HepG2 (cell line): Measurements from ENCODE around the gene CXorf65. TPM values are rescaled to one million over a fixed set of nuclear protein-coding genes. Genes with fewer than 3 reads are reported as not detected.

Experiments
- ATAC-seq: fragments of 200-7000 bp; cut with Tn5 transposase; 3 replicates; pipeline ENCODE4 v1.9.1; 2020; ENCODE audit warnings: mild to moderate bottlenecking, moderate library complexity
- Bru-seq: library from RNA; stranded (reverse); fragments of 400-500 nt; gene quantifications from one replicate; lab custom pipeline; 2021; lab: Mats Ljungman, UMichigan
- BruChase-seq, 2 experiments: library from RNA; stranded (reverse); fragments of 400-500 nt; gene quantifications; one replicate each; lab custom pipeline; 2021; lab: Mats Ljungman, UMichigan
- BruUV-seq: library from RNA; stranded (reverse); fragments of 400-500 nt; replicated peaks from 2 replicates; lab custom pipeline; 2021; lab: Mats Ljungman, UMichigan
- CTCF ChIA-PET: fragments of 300-600 bp; formaldehyde crosslinking; extraction: SDS; loops from one replicate; lab custom pipeline; 2021; ENCODE audit warnings: low total read pairs, inconsistent platforms, low intra/inter-chr PET ratio; lab: Yijun Ruan, JAX
- POLR2A ChIA-PET: fragments of 350-600 bp; sonication (Branson Sonifier 250); formaldehyde crosslinking; loops from one replicate; lab custom pipeline; 2020; ENCODE audit warnings: antibody characterized with exemption, inconsistent platforms; lab: Yijun Ruan, JAX
- DNase-seq: peaks from one replicate; pipeline ENCODE4 v3.0.0-alpha.2; 2015; ENCODE audit warnings: low spot score
- FAIRE-seq: peaks from 3 replicates; lab custom pipeline; 2011; peaks lifted over from hg19 to GRCh38; lab: Jason Lieb, UNC
- H2AFZ ChIP-seq: one replicate; pipeline ENCODE4 v1.6.1; 2011; ENCODE audit warnings: low read length, inconsistent platforms
- H3K27ac ChIP-seq: fragments of 300-600 bp; 3 replicates; pipeline ENCODE4 v1.8.0; 2011; ENCODE audit warnings: mixed run types, mild to moderate bottlenecking, mixed read lengths, low read length, inconsistent platforms; ENCODE audit not compliant: insufficient read depth; ENCODE audit errors: extremely low read length
- H3K27me3 ChIP-seq, 2 experiments: fragments of 200-600 bp in 1 of 2; 2 replicates in 1 of 2; 3 replicates in 1 of 2; pipeline versions ENCODE4 v1.6.0 to v1.8.0; 2011; ENCODE audit warnings: low read length in 2 of 2, mild to moderate bottlenecking in 2 of 2, moderate library complexity in 2 of 2, inconsistent platforms in 1 of 2; ENCODE audit not compliant: insufficient read depth in 2 of 2, control insufficient read depth in 1 of 2
- H3K36me3 ChIP-seq, 2 experiments: fragments of 200-600 bp in 1 of 2; replicated peaks in 1 of 2; 2 replicates in 1 of 2; 3 replicates in 1 of 2; pipeline versions ENCODE4 v1.5.1 to v1.8.0; 2011; ENCODE audit warnings: low read length in 2 of 2, inconsistent platforms in 1 of 2; ENCODE audit not compliant: insufficient read depth in 2 of 2, control insufficient read depth in 1 of 2
- H3K4me1 ChIP-seq: 2 replicates; pipeline ENCODE4 v1.5.1; 2012; ENCODE audit warnings: low read length, inconsistent platforms; ENCODE audit not compliant: insufficient read depth
- H3K4me2 ChIP-seq: 2 replicates; pipeline ENCODE4 v1.6.0; 2011; ENCODE audit warnings: low read depth, low read length, inconsistent platforms
- H3K4me3 ChIP-seq, 3 experiments: fragments of 200-600 bp in 1 of 3; sonication (generic), shearing (Covaris generic) in 1 of 3; replicated peaks in 1 of 3; 2 replicates each; pipeline ENCODE4 v1.5.1; 2011 to 2016; ENCODE audit warnings: low read length in 3 of 3, inconsistent platforms in 2 of 3, low read depth in 2 of 3, mild to moderate bottlenecking in 2 of 3, control low read depth in 1 of 3, mixed read lengths in 1 of 3; ENCODE audit not compliant: insufficient read depth in 1 of 3
- H3K79me2 ChIP-seq: one replicate; pipeline ENCODE4 v1.6.1; 2011; ENCODE audit warnings: low read length, inconsistent platforms; ENCODE audit not compliant: insufficient read depth
- H3K9ac ChIP-seq: 2 replicates; pipeline ENCODE4 v1.6.0; 2011; ENCODE audit warnings: mild to moderate bottlenecking, low read depth, low read length, inconsistent platforms; ENCODE audit not compliant: insufficient read depth
- H3K9me3 ChIP-seq: 2 replicates; pipeline ENCODE4 v1.5.1; 2012; ENCODE audit warnings: mild to moderate bottlenecking, low read length
- H4K20me1 ChIP-seq: 2 replicates; pipeline ENCODE4 v1.6.0; 2011; ENCODE audit warnings: inconsistent platforms, mild to moderate bottlenecking, low read length, moderate library complexity; ENCODE audit not compliant: insufficient read depth
- GRHL1 ChIP-seq: sonication (generic); formaldehyde crosslinking; conservative IDR thresholded peaks from 2 replicates; pipeline ENCODE4 v1.8.0; 2022; ENCODE audit warnings: missing genetic modification reagents
- KDM5A ChIP-seq: fragments of 200-600 bp; sonication (generic); IDR thresholded peaks from 2 replicates; pipeline ENCODE4 v1.7.0; 2018; ENCODE audit warnings: antibody characterized with exemption, mild to moderate bottlenecking, low read length, borderline replicate concordance
- NCOA5 ChIP-seq: sonication (generic); formaldehyde crosslinking; IDR thresholded peaks from 2 replicates; pipeline ENCODE4 v1.4.0; 2020; ENCODE audit warnings: missing genetic modification reagents
- PRDM10 ChIP-seq: sonication (generic); formaldehyde crosslinking; IDR thresholded peaks from 2 replicates; pipeline ENCODE4 v1.4.0; 2020; ENCODE audit warnings: low read depth, missing genetic modification reagents
- RERE ChIP-seq: IDR thresholded peaks from 2 replicates; pipeline ENCODE4 v1.6.1; 2016; ENCODE audit warnings: low read depth, missing genetic modification reagents, missing compliant biosample characterization
- TGIF2 ChIP-seq: IDR thresholded peaks from 2 replicates; pipeline ENCODE4 v1.6.1; 2016; ENCODE audit warnings: control low read depth, missing compliant biosample characterization
- ZBTB1 ChIP-seq: sonication (generic); formaldehyde crosslinking; IDR thresholded peaks from 2 replicates; pipeline ENCODE4 v1.4.0; 2020; ENCODE audit warnings: missing genetic modification reagents, borderline replicate concordance
- ZNF235 ChIP-seq: sonication (generic); formaldehyde crosslinking; IDR thresholded peaks from 2 replicates; pipeline ENCODE4 v1.8.1; 2023; ENCODE audit warnings: mild to moderate bottlenecking, missing genetic modification reagents, borderline replicate concordance
- ZNF547 ChIP-seq: sonication (generic); formaldehyde crosslinking; IDR thresholded peaks from 2 replicates; pipeline ENCODE4 v1.5.1; 2020; ENCODE audit warnings: mild to moderate bottlenecking, missing genetic modification reagents
- WGBS: methylation state at CpG from one replicate; pipeline ENCODE4 v1.1.6; 2017; ENCODE audit warnings: low lambda C conversion rate; 5-methylcytosine and 5-hydroxymethylcytosine counted together
- in situ Hi-C: cut with HindIII; loops from 2 replicates; pipeline ENCODE4 v1.10.0; 2017; ENCODE audit warnings: low pct_unique_long_range_greater_than_20kb; ENCODE audit not compliant: extremely low pct_ligation_motif_present
- intact Hi-C: fragments of 100-400 bp; cut with micrococcal nuclease; formaldehyde crosslinking; loops from one replicate; pipeline ENCODE4 v1.10.0; 2022; ENCODE audit not compliant: unreplicated experiment
- long read RNA-seq, 2 experiments: library from RNA in 1 of 2; library from polyadenylated mRNA in 1 of 2; stranded (forward) in 1 of 2; unstranded in 1 of 2; transcript quantifications; one replicate each; pipeline ENCODE4 v2.0.0, GENCODE V29; 2019 to 2022
- polyA minus RNA-seq, 3 experiments: library from RNA; depleted of rRNA, polyadenylated mRNA; stranded (reverse); fragments of >200 nt; gene quantifications; 2 replicates each; pipeline ENCODE4 v1.2.3, GENCODE V29; 2011; ENCODE audit warnings: low replicate concordance in 1 of 3
- polyA plus RNA-seq, 8 experiments: library from polyadenylated mRNA; depleted of rRNA in 3 of 8; stranded (reverse) in 7 of 8; unstranded in 1 of 8; fragments of >200 nt; fragmentation: Illumina TruSeq in 4 of 8; extraction: Trizol in 4 of 8; gene quantifications; 2 replicates each; pipeline versions ENCODE4 v1.2.1 to v1.2.3, GENCODE V29; 2011 to 2016; ENCODE audit warnings: low read depth in 4 of 8, missing spikeins in 1 of 8, mixed read lengths in 1 of 8; ENCODE audit not compliant: insufficient read depth in 1 of 8
- total RNA-seq, 5 experiments: library from RNA; depleted of rRNA; stranded (reverse); fragments of >200 nt; fragmentation: Illumina TruSeq; extraction: Trizol; gene quantifications; 2 replicates each; pipeline ENCODE4 v1.2.3, GENCODE V29; 2016; ENCODE audit warnings: low read depth in 1 of 5

CXorf65 gene
- total RNA-seq (2016; rRNA removed; fragmentation: Illumina TruSeq; extraction: Trizol): not detected in 2 replicates
- not detected in 2 replicates for total RNA-seq (2016; cell fraction: cytosol; rRNA removed; fragmentation: Illumina TruSeq; extraction: Trizol; ENCODE audit: low read depth)
- not detected in 2 replicates for total RNA-seq (2016; cell fraction: insoluble cytoplasmic fraction; rRNA removed; fragmentation: Illumina TruSeq; extraction: Trizol)
- total RNA-seq (2016; cell fraction: membrane; rRNA removed; fragmentation: Illumina TruSeq; extraction: Trizol): not detected in 2 replicates
- total RNA-seq (2016; cell fraction: nucleus; rRNA removed; fragmentation: Illumina TruSeq; extraction: Trizol): not detected in 2 replicates
- polyA plus RNA-seq (2011; rRNA removed): not detected in 2 replicates
- polyA plus RNA-seq (2011; cell fraction: cytosol; rRNA removed): not detected in 2 replicates
- not detected in 2 replicates for polyA plus RNA-seq (2011; cell fraction: nucleus; rRNA removed)
- not detected in 2 replicates for polyA plus RNA-seq (2012)
- polyA plus RNA-seq (2016; cell fraction: cytosol; fragmentation: Illumina TruSeq; extraction: Trizol; ENCODE audit: low read depth): not detected in 2 replicates
- polyA plus RNA-seq (2016; cell fraction: insoluble cytoplasmic fraction; fragmentation: Illumina TruSeq; extraction: Trizol; ENCODE audit: low read depth): not detected in 2 replicates
- polyA plus RNA-seq (2016; cell fraction: membrane; fragmentation: Illumina TruSeq; extraction: Trizol; ENCODE audit: low read depth): not detected in 2 replicates
- not detected in 2 replicates for polyA plus RNA-seq (2016; cell fraction: nucleus; fragmentation: Illumina TruSeq; extraction: Trizol; ENCODE audit: insufficient read depth, low read depth)
- polyA minus RNA-seq (2011; rRNA and poly(A)+ RNA removed; ENCODE audit: low replicate concordance): not detected in 2 replicates
- not detected in 2 replicates for polyA minus RNA-seq (2011; cell fraction: cytosol; rRNA and poly(A)+ RNA removed)
- not detected in 2 replicates for polyA minus RNA-seq (2011; cell fraction: nucleus; rRNA and poly(A)+ RNA removed)
- not detected for Bru-seq, nascent RNA
- BruChase-seq, experiment 1, labeled RNA remaining after a 6-hour chase: not detected
- BruChase-seq, experiment 2, labeled RNA remaining after a 2-hour chase: not detected
- long read RNA-seq, experiment 1: 0 reads
- long read RNA-seq, experiment 2: 0 reads

GRCh38 chrX:71106427-71106826 is at the start of gene CXorf65:
Gene CXorf65 (minus strand): TSS chrX:71106740. CDS start chrX:71106556, 184 bp downstream.
- Histone ChIP-seq H3K9me3 (no peaks in the 10 kb centered on the region), H3K79me2 (no peaks in the 10 kb centered on the region), H3K4me3 (no peak within 1 kb of the TSS), H3K27ac (no peak within 1 kb of the TSS), H4K20me1 (no peaks in the 10 kb centered on the region), H2AFZ (no peak within 1 kb of the TSS), H3K4me2 (no peak within 1 kb of the TSS), H3K27me3 (no peaks in the 10 kb centered on the region), H3K36me3 (no peaks in the 10 kb centered on the region), H3K9ac (no peak within 1 kb of the TSS), H3K4me1 (peaks cover 23% of the 10 kb centered on the region)
- POLR2A ChIA-PET: interaction anchor here (0.8 kb wide), 1 partner anchor 12 kb away, joined by 3 read pairs; the partner anchor contains the start of gene MED12
- CTCF ChIA-PET: no interaction called here
- no peak for FAIRE-seq
- in situ Hi-C loops (no loop called here), intact Hi-C loops (no loop called here)
- no peak for ATAC-seq
- DNase-seq: no peak
- 100% methylated on average over 1 of the region's 1 CpG for WGBS
- no TSS peak for BruUV-seq
- TF ChIP-seq ZBTB1 (CRISPR knock-in tag) (no peak), PRDM10 (no peak), NCOA5 (CRISPR knock-in tag) (no peak), TGIF2 (no peak), ZNF235 (CRISPR knock-in tag) (no peak), ZNF547 (no peak), RERE (no peak), GRHL1 (no peak), KDM5A (no peak)
